GM23338 (cell line): Measurements from ENCODE around the gene ABCD1. TPM values are rescaled to one million over a fixed set of nuclear protein-coding genes. Genes with fewer than 3 reads are reported as not detected.

Source experiments
- ATAC-seq: fragments of 200-7000 bp; cut with Tn5 transposase; 3 replicates; pipeline ENCODE4 v1.9.1; 2020
- DNase-seq: peaks from one replicate; pipeline ENCODE4 v3.0.0-alpha.2; 2015; ENCODE audit warnings: low spot score
- H2AFZ ChIP-seq: fragments of 200-600 bp; sonication (generic); 2 replicates; pipeline ENCODE4 v1.8.0; 2016; ENCODE audit warnings: antibody characterized with exemption, mild to moderate bottlenecking, moderate library complexity
- H3F3A ChIP-seq: fragments of 200-600 bp; sonication (generic); replicated peaks from 2 replicates; pipeline ENCODE4 v1.8.0; 2017; ENCODE audit warnings: antibody characterized with exemption, mixed run types, low read depth
- H3K27ac ChIP-seq: fragments of 200-600 bp; sonication (generic); 2 replicates; pipeline ENCODE4 v1.6.1; 2016; ENCODE audit warnings: low read depth
- H3K27me3 ChIP-seq: fragments of 200-600 bp; sonication (generic); 2 replicates; pipeline ENCODE4 v1.8.0; 2016; ENCODE audit warnings: mild to moderate bottlenecking, mixed run types, moderate library complexity; ENCODE audit not compliant: insufficient read depth
- H3K36me3 ChIP-seq: fragments of 200-600 bp; sonication (generic); 2 replicates; pipeline ENCODE4 v1.8.0; 2016; ENCODE audit warnings: mild to moderate bottlenecking; ENCODE audit not compliant: insufficient read depth
- H3K4me1 ChIP-seq: fragments of 200-600 bp; sonication (generic); 2 replicates; pipeline ENCODE4 v1.8.0; 2016; ENCODE audit warnings: mild to moderate bottlenecking, moderate library complexity; ENCODE audit not compliant: insufficient read depth
- H3K4me2 ChIP-seq: fragments of 200-600 bp; sonication (generic); 2 replicates; pipeline ENCODE4 v1.7.1; 2017; ENCODE audit warnings: mixed run types
- H3K4me3 ChIP-seq: fragments of 200-600 bp; sonication (generic); 2 replicates; pipeline ENCODE4 v1.6.1; 2016; ENCODE audit warnings: mixed run types
- H3K79me2 ChIP-seq: fragments of 200-600 bp; sonication (generic); replicated peaks from 2 replicates; pipeline ENCODE4 v1.8.0; 2017; ENCODE audit warnings: mild to moderate bottlenecking; ENCODE audit not compliant: insufficient read depth
- H3K9me2 ChIP-seq: fragments of 200-600 bp; sonication (generic); 2 replicates; pipeline ENCODE4 v1.8.0; 2017; ENCODE audit not compliant: insufficient read depth
- H4K20me1 ChIP-seq: fragments of 200-600 bp; sonication (generic); replicated peaks from 2 replicates; pipeline ENCODE4 v1.8.0; 2017; ENCODE audit warnings: mild to moderate bottlenecking; ENCODE audit not compliant: insufficient read depth
- H3K27ac Mint-ChIP-seq: 2 replicates; pipeline ENCODE4 v1.8.0; 2020; ENCODE audit warnings: inconsistent platforms, mild to moderate bottlenecking, moderate library complexity, mixed read lengths
- H3K27me3 Mint-ChIP-seq: 3 replicates; pipeline ENCODE4 v1.8.0; 2022; ENCODE audit warnings: low read depth, mild to moderate bottlenecking, moderate library complexity, mixed read lengths, inconsistent platforms; ENCODE audit not compliant: insufficient read depth, poor library complexity
- H3K36me3 Mint-ChIP-seq: 3 replicates; pipeline ENCODE4 v1.8.0; 2021; ENCODE audit warnings: low read depth, mild to moderate bottlenecking, inconsistent platforms, moderate library complexity, mixed read lengths
- H3K4me1 Mint-ChIP-seq: 3 replicates; pipeline ENCODE4 v1.8.0; 2020; ENCODE audit warnings: mild to moderate bottlenecking, inconsistent platforms, mixed read lengths
- H3K4me3 Mint-ChIP-seq: 3 replicates; pipeline ENCODE4 v1.8.0; 2021; ENCODE audit warnings: moderate library complexity, mild to moderate bottlenecking, inconsistent platforms, mixed read lengths
- H3K9me3 Mint-ChIP-seq: 3 replicates; pipeline ENCODE4 v1.8.0; 2020; ENCODE audit warnings: moderate library complexity, mild to moderate bottlenecking, inconsistent platforms, mixed read lengths
- CREB1 ChIP-seq: fragments of 250-450 bp; sonication (Bioruptor Pico); IDR thresholded peaks from 2 replicates; pipeline ENCODE4 v1.5.0; 2020; ENCODE audit warnings: low read depth, mild to moderate bottlenecking, moderate library complexity
- ETS1 ChIP-seq: IDR thresholded peaks from 2 replicates; pipeline ENCODE4 v1.6.1; 2016; ENCODE audit warnings: antibody characterized with exemption
- EZH2phosphoT487 ChIP-seq: fragments of 200-600 bp; sonication (generic); IDR thresholded peaks from one replicate; pipeline ENCODE4 v1.8.1; 2018; ENCODE audit warnings: antibody characterized with exemption; ENCODE audit not compliant: unreplicated experiment
- JUNB ChIP-seq: IDR thresholded peaks from one replicate; pipeline ENCODE4 v1.6.1; 2016; ENCODE audit warnings: antibody characterized with exemption; ENCODE audit not compliant: unreplicated experiment
- NANOG ChIP-seq: IDR thresholded peaks from 2 replicates; pipeline ENCODE4 v1.6.1; 2016; ENCODE audit warnings: antibody characterized with exemption, borderline replicate concordance
- POLR2AphosphoS5 ChIP-seq: IDR thresholded peaks from 2 replicates; pipeline ENCODE4 v1.6.1; 2016; ENCODE audit warnings: antibody characterized with exemption, low read depth
- STAT1 ChIP-seq: IDR thresholded peaks from one replicate; pipeline ENCODE4 v1.6.1; 2016; ENCODE audit warnings: antibody characterized with exemption; ENCODE audit not compliant: unreplicated experiment
- ZNF114 ChIP-seq: fragments of 250-450 bp; sonication (Bioruptor Pico); IDR thresholded peaks from 2 replicates; pipeline ENCODE4 v1.5.0; 2020; ENCODE audit warnings: mild to moderate bottlenecking, moderate library complexity
- ZNF331 ChIP-seq: fragments of 250-450 bp; sonication (Bioruptor Pico); IDR thresholded peaks from 2 replicates; pipeline ENCODE4 v1.5.0; 2020; ENCODE audit warnings: low read depth, mild to moderate bottlenecking, moderate library complexity
- polyA plus RNA-seq: library from polyadenylated mRNA; unstranded; fragments of >200 nt; fragmentation: Nextera tagmentation; extraction: Ambion mirVana; gene quantifications from 2 replicates; pipeline ENCODE4 v1.2.1, GENCODE V29; 2016
- total RNA-seq: library from RNA; depleted of rRNA; stranded (reverse); fragments of >200 nt; shearing (Covaris generic); gene quantifications from 2 replicates; pipeline ENCODE4 v1.2.3, GENCODE V29; 2014
- TF ChIP-seq, protein P1 (sequence below), 2 experiments: fragments of 200-600 bp in 1 of 2; sonication (generic) in 1 of 2; conservative IDR thresholded peaks; 2 replicates each; pipeline versions ENCODE4 v1.5.1 to v1.6.1; 2016 to 2017; ENCODE audit warnings: antibody characterized with exemption in 2 of 2, low read depth in 2 of 2, mild to moderate bottlenecking in 2 of 2, moderate library complexity in 1 of 2
- TF ChIP-seq, protein P2 (sequence below): IDR thresholded peaks from one replicate; pipeline ENCODE4 v1.6.1; 2018; ENCODE audit warnings: antibody characterized with exemption; ENCODE audit not compliant: unreplicated experiment

Gene ABCD1
- total and polyA plus RNA-seq, 2 experiments from 2014 or later = 2.4 to 8.9 TPM

DNA sequence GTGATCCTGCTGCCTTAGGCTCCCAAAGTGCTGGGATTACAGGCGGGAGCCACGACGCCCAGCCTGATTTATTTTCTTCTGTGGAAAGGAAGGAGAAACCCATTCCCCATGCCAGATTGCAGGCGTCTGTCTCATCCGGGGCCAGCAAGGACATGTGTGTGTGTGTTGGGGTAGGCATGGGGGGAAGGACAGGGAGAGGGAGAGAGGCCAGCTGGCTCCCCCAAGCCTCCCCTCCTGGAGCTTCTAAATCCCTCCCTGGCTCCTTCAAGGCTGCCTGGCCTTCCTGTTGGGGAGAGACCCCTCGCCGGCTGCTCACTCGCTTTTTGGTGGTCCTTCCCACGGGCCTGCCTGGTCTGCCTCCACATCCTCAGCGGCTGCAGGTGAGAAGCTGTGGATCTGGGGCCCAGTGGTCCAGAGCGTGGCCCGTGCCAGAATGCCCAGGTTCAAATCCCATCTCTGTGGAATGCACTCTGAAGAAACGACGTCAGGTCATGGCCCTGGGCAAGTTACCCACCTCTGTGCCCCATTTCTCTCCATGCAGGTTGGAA lies 38.0 kb downstream of the ABCD1 start (continued):
- TF ChIP-seq, protein P1, sequence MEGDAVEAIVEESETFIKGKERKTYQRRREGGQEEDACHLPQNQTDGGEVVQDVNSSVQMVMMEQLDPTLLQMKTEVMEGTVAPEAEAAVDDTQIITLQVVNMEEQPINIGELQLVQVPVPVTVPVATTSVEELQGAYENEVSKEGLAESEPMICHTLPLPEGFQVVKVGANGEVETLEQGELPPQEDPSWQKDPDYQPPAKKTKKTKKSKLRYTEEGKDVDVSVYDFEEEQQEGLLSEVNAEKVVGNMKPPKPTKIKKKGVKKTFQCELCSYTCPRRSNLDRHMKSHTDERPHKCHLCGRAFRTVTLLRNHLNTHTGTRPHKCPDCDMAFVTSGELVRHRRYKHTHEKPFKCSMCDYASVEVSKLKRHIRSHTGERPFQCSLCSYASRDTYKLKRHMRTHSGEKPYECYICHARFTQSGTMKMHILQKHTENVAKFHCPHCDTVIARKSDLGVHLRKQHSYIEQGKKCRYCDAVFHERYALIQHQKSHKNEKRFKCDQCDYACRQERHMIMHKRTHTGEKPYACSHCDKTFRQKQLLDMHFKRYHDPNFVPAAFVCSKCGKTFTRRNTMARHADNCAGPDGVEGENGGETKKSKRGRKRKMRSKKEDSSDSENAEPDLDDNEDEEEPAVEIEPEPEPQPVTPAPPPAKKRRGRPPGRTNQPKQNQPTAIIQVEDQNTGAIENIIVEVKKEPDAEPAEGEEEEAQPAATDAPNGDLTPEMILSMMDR (conservative IDR thresholded peaks at IDR 0.05; ENCODE audit: low read depth in 2 of 2) = no peak
- no peak for TF ChIP-seq ZNF114 (CRISPR knock-in tag)
- TF ChIP-seq STAT1 = no peak
- TF ChIP-seq ETS1 = no peak
- TF ChIP-seq CREB1 (CRISPR knock-in tag) = no peak
- no peak for TF ChIP-seq EZH2phosphoT487
- TF ChIP-seq NANOG = no peak
- no peak for TF ChIP-seq JUNB
- TF ChIP-seq POLR2AphosphoS5 = no peak
- TF ChIP-seq, protein P2, sequence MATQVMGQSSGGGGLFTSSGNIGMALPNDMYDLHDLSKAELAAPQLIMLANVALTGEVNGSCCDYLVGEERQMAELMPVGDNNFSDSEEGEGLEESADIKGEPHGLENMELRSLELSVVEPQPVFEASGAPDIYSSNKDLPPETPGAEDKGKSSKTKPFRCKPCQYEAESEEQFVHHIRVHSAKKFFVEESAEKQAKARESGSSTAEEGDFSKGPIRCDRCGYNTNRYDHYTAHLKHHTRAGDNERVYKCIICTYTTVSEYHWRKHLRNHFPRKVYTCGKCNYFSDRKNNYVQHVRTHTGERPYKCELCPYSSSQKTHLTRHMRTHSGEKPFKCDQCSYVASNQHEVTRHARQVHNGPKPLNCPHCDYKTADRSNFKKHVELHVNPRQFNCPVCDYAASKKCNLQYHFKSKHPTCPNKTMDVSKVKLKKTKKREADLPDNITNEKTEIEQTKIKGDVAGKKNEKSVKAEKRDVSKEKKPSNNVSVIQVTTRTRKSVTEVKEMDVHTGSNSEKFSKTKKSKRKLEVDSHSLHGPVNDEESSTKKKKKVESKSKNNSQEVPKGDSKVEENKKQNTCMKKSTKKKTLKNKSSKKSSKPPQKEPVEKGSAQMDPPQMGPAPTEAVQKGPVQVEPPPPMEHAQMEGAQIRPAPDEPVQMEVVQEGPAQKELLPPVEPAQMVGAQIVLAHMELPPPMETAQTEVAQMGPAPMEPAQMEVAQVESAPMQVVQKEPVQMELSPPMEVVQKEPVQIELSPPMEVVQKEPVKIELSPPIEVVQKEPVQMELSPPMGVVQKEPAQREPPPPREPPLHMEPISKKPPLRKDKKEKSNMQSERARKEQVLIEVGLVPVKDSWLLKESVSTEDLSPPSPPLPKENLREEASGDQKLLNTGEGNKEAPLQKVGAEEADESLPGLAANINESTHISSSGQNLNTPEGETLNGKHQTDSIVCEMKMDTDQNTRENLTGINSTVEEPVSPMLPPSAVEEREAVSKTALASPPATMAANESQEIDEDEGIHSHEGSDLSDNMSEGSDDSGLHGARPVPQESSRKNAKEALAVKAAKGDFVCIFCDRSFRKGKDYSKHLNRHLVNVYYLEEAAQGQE = no peak
- no peak for TF ChIP-seq ZNF331

DNA sequence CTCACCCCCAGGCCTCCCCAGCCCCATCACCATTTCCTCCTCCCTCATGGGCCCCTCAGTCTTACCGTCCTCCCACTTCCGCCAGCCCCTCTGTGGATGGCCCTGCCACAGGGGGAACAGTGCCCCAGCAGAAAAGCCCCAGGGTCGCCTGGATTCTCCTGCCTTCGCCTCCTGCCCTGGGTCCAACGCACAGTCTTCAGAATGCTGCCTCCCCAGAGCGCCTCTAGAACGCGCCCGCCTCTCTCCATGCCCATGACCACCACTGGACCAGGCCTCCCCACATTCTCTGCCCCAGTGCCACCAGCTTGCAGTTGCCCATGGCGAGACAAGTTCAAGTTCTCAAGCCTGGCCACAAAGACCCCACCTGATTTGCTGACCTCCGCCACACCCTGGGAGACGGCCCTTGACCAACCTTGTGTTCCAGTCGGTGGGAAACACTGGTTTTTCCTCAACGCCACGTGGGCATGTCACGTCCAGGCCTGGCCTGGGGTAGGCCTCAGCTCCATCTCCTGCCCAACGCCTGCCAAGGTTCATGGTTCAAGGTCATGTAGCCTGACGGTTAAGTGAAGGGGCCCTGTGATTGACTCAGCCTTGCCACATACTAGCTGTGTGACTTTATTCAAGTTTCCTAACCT lies 38.8 kb downstream of the ABCD1 start:
- Mint-ChIP-seq H3K4me1 (peaks cover 5% of the 10 kb centered on the region; the same call in 2 of the 3 replicates), H3K36me3 (no peaks in the 10 kb centered on the region), H3K9me3 (no peaks in the 10 kb centered on the region), H3K4me3 (no peak overlapping the region), H3K27ac (no peak overlapping the region), H3K27me3 (peaks cover 6% of the 10 kb centered on the region)
- Histone ChIP-seq H3K9me2 (no peaks in the 10 kb centered on the region), H3K36me3 (no peaks in the 10 kb centered on the region), H2AFZ (no peak overlapping the region), H3K4me3 (no peak overlapping the region), H3K27me3 (no peaks in the 10 kb centered on the region), H4K20me1 (no peaks in the 10 kb centered on the region), H3K79me2 (no peaks in the 10 kb centered on the region), H3K4me2 (no peak overlapping the region), H3F3A (no peaks in the 10 kb centered on the region), H3K4me1 (no peaks in the 10 kb centered on the region), H3K27ac (no peak overlapping the region)
- ATAC-seq (no peak), DNase-seq (no peak)
- TF ChIP-seq, protein P2 = no peak
- no peak for TF ChIP-seq STAT1
- no peak for TF ChIP-seq ZNF331
- TF ChIP-seq NANOG = no peak
- TF ChIP-seq CREB1 (CRISPR knock-in tag) = no peak
